HL-60 (cell line): ENCODE data around the gene NTN4.

Experiments
- DNase-seq, 2 experiments: peaks; one replicate each; pipeline ENCODE4 v3.0.0-alpha.2; 2010 to 2020; ENCODE audit warnings: low read depth in 1 of 2, low spot score in 1 of 2
- H3K27ac ChIP-seq: fragments of 250-450 bp; sonication (Bioruptor Pico); replicated peaks from 2 replicates; pipeline ENCODE4 v1.5.1; 2020; ENCODE audit warnings: mild to moderate bottlenecking, moderate library complexity
- H3K27me3 ChIP-seq: fragments of 250-450 bp; sonication (Bioruptor Pico); 2 replicates; pipeline ENCODE4 v1.5.1; 2021; ENCODE audit warnings: mild to moderate bottlenecking, moderate library complexity; ENCODE audit not compliant: insufficient read depth, poor library complexity, severe bottlenecking
- H3K4me3 ChIP-seq: replicated peaks from 2 replicates; pipeline ENCODE4 v1.5.1; 2011; ENCODE audit warnings: mild to moderate bottlenecking, control low read depth, low read length; ENCODE audit not compliant: insufficient read depth
- CTCF ChIP-seq: IDR thresholded peaks from one replicate; pipeline ENCODE4 v1.5.1; 2011; ENCODE audit warnings: low read length, control low read depth, inconsistent platforms; ENCODE audit not compliant: insufficient read depth
- GABPA ChIP-seq: IDR thresholded peaks from 2 replicates; pipeline ENCODE4 v1.6.1; 2012; ENCODE audit warnings: low read depth
- POLR2AphosphoS5 ChIP-seq: IDR thresholded peaks from 2 replicates; pipeline ENCODE4 v1.6.1; 2012; ENCODE audit warnings: low read depth
- REST ChIP-seq: IDR thresholded peaks from 2 replicates; pipeline ENCODE4 v1.6.1; 2012; ENCODE audit warnings: low read depth; ENCODE audit not compliant: insufficient replicate concordance
- SPI1 ChIP-seq: IDR thresholded peaks from 2 replicates; pipeline ENCODE4 v1.6.1; 2012; ENCODE audit warnings: low read depth, mild to moderate bottlenecking, borderline replicate concordance

NTN4 gene

GRCh38 chr12:95759039-95759438, 31.5 kb downstream of the NTN4 start:
- H3K4me3 ChIP-seq: no peak overlapping the region
- no peak for DNase-seq
- TF ChIP-seq GABPA (no peak), CTCF (no peak), SPI1 (no peak), POLR2AphosphoS5 (no peak), REST (no peak)
- H3K27ac ChIP-seq: no peak overlapping the region
- peaks cover 5% of the 10 kb centered on the region for H3K27me3 ChIP-seq

GRCh38 chr12:95756362-95756761, 34.2 kb downstream of the NTN4 start:
- no peak for DNase-seq
- TF ChIP-seq CTCF (no peak), SPI1 (no peak), POLR2AphosphoS5 (no peak), GABPA (no peak), REST (no peak)
- Histone ChIP-seq H3K27me3 (peaks cover 2% of the 10 kb centered on the region), H3K4me3 (no peak overlapping the region), H3K27ac (no peak overlapping the region)

GRCh38 chr12:95755261-95755865, 35.2 kb downstream of the NTN4 start:
- no peak for DNase-seq
- no peak overlapping the region for H3K27ac ChIP-seq

More at GRCh38 chr12:95755261-95755865, 35.2 kb downstream of the NTN4 start:
- H3K4me3 ChIP-seq: no peak overlapping the region
- peaks cover 2% of the 10 kb centered on the region for H3K27me3 ChIP-seq
- no peak for TF ChIP-seq SPI1
- TF ChIP-seq POLR2AphosphoS5: no peak
- TF ChIP-seq REST: no peak
- TF ChIP-seq CTCF: no peak
- no peak for TF ChIP-seq GABPA
